PC-9 (cell line): ENCODE data around the gene FOXN3. TPM values are rescaled to one million over a fixed set of nuclear protein-coding genes. Genes with fewer than 3 reads are reported as not detected.

Source experiments
- BruUV-seq: library from RNA; stranded (reverse); fragments of 400-500 nt; replicated peaks from 2 replicates; lab custom pipeline; 2021; lab: Mats Ljungman, UMichigan
- CTCF ChIA-PET: fragments of 300-600 bp; sonication (Branson Sonifier 250); formaldehyde crosslinking; loops from one replicate; lab custom pipeline; 2022; ENCODE audit warnings: antibody characterized with exemption; lab: Charles Lee
- POLR2A ChIA-PET: fragments of 300-600 bp; sonication (Branson Sonifier 250); formaldehyde crosslinking; loops from one replicate; lab custom pipeline; 2022; ENCODE audit warnings: antibody characterized with exemption; ENCODE audit not compliant: unreplicated experiment; lab: Charles Lee
- DNase-seq, 2 experiments: peaks; one replicate each; pipeline versions ENCODE4 v3.0.0 to v3.0.0-alpha.2; 2015 to 2022; ENCODE audit warnings: mixed read lengths in 1 of 2
- H2AFZ ChIP-seq: fragments of 200-600 bp; sonication (generic); 2 replicates; pipeline ENCODE4 v1.8.1; 2017; ENCODE audit warnings: antibody characterized with exemption
- H3F3A ChIP-seq: fragments of 200-600 bp; sonication (generic); 2 replicates; pipeline ENCODE4 v1.8.1; 2017; ENCODE audit warnings: antibody characterized with exemption, mild to moderate bottlenecking, low read depth; ENCODE audit not compliant: insufficient read depth
- H3K27ac ChIP-seq: fragments of 200-600 bp; sonication (generic); 2 replicates; pipeline ENCODE4 v1.6.1; 2016; ENCODE audit warnings: mixed run types
- H3K27me3 ChIP-seq: fragments of 200-600 bp; sonication (generic); 2 replicates; pipeline ENCODE4 v1.6.1; 2016; ENCODE audit warnings: low read depth, mixed run types; ENCODE audit not compliant: insufficient read depth
- H3K36me3 ChIP-seq: fragments of 200-600 bp; sonication (generic); 2 replicates; pipeline ENCODE4 v1.6.1; 2016; ENCODE audit warnings: low read depth, mixed run types
- H3K4me1 ChIP-seq: fragments of 200-600 bp; sonication (generic); replicated peaks from 2 replicates; pipeline ENCODE4 v1.6.1; 2016; ENCODE audit warnings: mixed run types; ENCODE audit not compliant: insufficient read depth
- H3K4me2 ChIP-seq: fragments of 200-600 bp; sonication (generic); 2 replicates; pipeline ENCODE4 v1.6.1; 2017; ENCODE audit warnings: mixed run types
- H3K4me3 ChIP-seq: fragments of 200-600 bp; sonication (generic); 2 replicates; pipeline ENCODE4 v1.6.1; 2016; ENCODE audit warnings: mixed run types
- H3K79me2 ChIP-seq: fragments of 200-600 bp; sonication (generic); 2 replicates; pipeline ENCODE4 v1.6.1; 2017; ENCODE audit warnings: low read depth, mixed run types
- H3K9me2 ChIP-seq: fragments of 200-600 bp; sonication (generic); 2 replicates; pipeline ENCODE4 v1.8.1; 2017; ENCODE audit warnings: mild to moderate bottlenecking; ENCODE audit not compliant: insufficient read depth
- H3K9me3 ChIP-seq: fragments of 200-600 bp; sonication (generic); 2 replicates; pipeline ENCODE4 v1.8.1; 2016; ENCODE audit warnings: low read depth; ENCODE audit not compliant: insufficient read depth
- H4K20me1 ChIP-seq: fragments of 200-600 bp; sonication (generic); 2 replicates; pipeline ENCODE4 v1.8.1; 2017; ENCODE audit not compliant: insufficient read depth
- EZH2 ChIP-seq: fragments of 200-600 bp; sonication (generic); IDR thresholded peaks from 2 replicates; pipeline ENCODE4 v1.8.0; 2017; ENCODE audit warnings: antibody characterized with exemption, low read depth
- intact Hi-C: fragments of 100-400 bp; cut with micrococcal nuclease; formaldehyde crosslinking; loops from one replicate; pipeline ENCODE4 v1.10.0; 2022; ENCODE audit not compliant: unreplicated experiment
- total RNA-seq: library from RNA; stranded (reverse); gene quantifications from 2 replicates; pipeline ENCODE4 v1.2.3, GENCODE V29; 2021
- TF ChIP-seq, protein P1 (sequence below): fragments of 200-600 bp; sonication (generic); conservative IDR thresholded peaks from 2 replicates; pipeline ENCODE4 v1.6.1; 2017; ENCODE audit warnings: mixed run types, antibody characterized with exemption, mild to moderate bottlenecking, moderate library complexity

The FOXN3 gene
- total RNA-seq, 1 experiment from 2014 or later, result 4.2 TPM

DNA sequence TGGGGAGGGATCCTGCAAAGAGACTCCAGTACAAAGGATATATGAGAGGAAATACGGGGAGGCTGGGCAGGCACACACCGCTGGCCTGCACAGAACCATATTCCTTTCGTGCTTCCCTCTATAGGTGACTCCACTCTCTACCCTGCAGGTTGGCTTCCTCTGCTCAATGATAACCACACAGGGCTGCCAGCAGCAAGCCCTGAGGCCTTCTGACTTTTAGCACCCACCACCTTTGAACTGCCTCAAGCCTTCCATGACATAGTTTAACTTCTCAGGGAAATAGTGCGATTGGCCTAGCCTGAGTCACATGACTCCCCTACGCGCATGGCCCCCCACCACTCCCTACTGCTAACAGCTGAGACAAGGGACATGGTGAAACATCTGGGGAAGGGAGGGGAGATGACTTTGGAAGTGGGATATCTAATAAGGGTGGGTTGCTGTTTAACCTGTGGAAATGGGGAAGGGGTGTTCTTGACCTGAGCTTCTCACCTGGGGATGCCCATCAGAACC, 3.0 kb upstream of the FOXN3 start:
- TF ChIP-seq, protein P1, sequence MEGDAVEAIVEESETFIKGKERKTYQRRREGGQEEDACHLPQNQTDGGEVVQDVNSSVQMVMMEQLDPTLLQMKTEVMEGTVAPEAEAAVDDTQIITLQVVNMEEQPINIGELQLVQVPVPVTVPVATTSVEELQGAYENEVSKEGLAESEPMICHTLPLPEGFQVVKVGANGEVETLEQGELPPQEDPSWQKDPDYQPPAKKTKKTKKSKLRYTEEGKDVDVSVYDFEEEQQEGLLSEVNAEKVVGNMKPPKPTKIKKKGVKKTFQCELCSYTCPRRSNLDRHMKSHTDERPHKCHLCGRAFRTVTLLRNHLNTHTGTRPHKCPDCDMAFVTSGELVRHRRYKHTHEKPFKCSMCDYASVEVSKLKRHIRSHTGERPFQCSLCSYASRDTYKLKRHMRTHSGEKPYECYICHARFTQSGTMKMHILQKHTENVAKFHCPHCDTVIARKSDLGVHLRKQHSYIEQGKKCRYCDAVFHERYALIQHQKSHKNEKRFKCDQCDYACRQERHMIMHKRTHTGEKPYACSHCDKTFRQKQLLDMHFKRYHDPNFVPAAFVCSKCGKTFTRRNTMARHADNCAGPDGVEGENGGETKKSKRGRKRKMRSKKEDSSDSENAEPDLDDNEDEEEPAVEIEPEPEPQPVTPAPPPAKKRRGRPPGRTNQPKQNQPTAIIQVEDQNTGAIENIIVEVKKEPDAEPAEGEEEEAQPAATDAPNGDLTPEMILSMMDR, result no peak
- no peak for TF ChIP-seq EZH2

GRCh38 chr14:89418976-89419375, 1.9 kb upstream of the FOXN3 start:
- no peak overlapping the region for H3K27ac ChIP-seq
- H2AFZ ChIP-seq, result no peak overlapping the region
- ChIA-PET POLR2A (no interaction called here), CTCF (interaction anchor here (0.7 kb wide), 1 partner anchor 73 kb away, joined by 8 read pairs; no protein-coding TSS in a partner anchor)
- H4K20me1 ChIP-seq, result no peaks in the 10 kb centered on the region
- H3K9me2 ChIP-seq, result no peaks in the 10 kb centered on the region
- H3K4me3 ChIP-seq, result no peak overlapping the region
- BruUV-seq, result no TSS peak
- H3K36me3 ChIP-seq, result no peaks in the 10 kb centered on the region
- DNase-seq, result no peak
- no peaks in the 10 kb centered on the region for H3K9me3 ChIP-seq
- no peaks in the 10 kb centered on the region for H3F3A ChIP-seq
- intact Hi-C loops, result loop anchor here (2.0 kb wide), 1 partner anchor 378 kb away; no protein-coding TSS in a partner anchor
- no peaks in the 10 kb centered on the region for H3K79me2 ChIP-seq
- H3K4me1 ChIP-seq, result no peaks in the 10 kb centered on the region
- H3K4me2 ChIP-seq, result no peak overlapping the region
- H3K27me3 ChIP-seq, result 0 out of 2 replicates have a peak, but pooled peaks cover 4% of the 10 kb centered on the region
- TF ChIP-seq, protein P1, result no peak
- no peak for TF ChIP-seq EZH2

More for the DNA sequence above, 3.0 kb upstream of the FOXN3 start:
- Histone ChIP-seq H2AFZ (no peak overlapping the region), H3K27ac (no peak overlapping the region), H3K36me3 (no peaks in the 10 kb centered on the region), H3F3A (no peaks in the 10 kb centered on the region), H3K27me3 (0 out of 2 replicates have a peak, but pooled peaks cover 4% of the 10 kb centered on the region), H3K9me3 (no peaks in the 10 kb centered on the region), H3K79me2 (no peaks in the 10 kb centered on the region), H4K20me1 (no peaks in the 10 kb centered on the region), H3K9me2 (no peaks in the 10 kb centered on the region), H3K4me2 (no peak overlapping the region), H3K4me1 (no peaks in the 10 kb centered on the region), H3K4me3 (no peak overlapping the region)
- CTCF ChIA-PET, result no interaction called here
- POLR2A ChIA-PET, result no interaction called here
- intact Hi-C loops, result loop anchor here (2.0 kb wide), 1 partner anchor 379 kb away; no protein-coding TSS in a partner anchor
- BruUV-seq, result no TSS peak
- DNase-seq, result no peak

DNA sequence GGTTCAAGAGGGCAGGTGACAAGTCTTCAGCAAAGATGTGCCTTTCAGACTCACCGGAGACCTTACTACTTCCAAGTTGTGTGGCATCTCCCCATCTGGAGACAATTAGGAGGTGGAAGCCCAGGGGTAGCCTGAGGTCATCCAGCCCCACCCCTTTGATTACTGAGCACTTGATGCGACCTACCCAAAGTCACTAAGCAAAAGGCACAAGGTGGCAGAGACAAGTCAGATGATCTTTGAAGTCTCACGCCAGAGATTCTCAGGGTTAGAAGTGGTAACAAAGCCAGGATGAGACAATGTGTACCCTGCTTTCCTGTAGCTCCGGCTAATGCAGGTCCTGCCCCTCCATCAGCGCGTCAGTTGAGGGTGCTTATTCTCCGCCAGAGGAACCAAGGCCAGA, 1.4 kb upstream of the FOXN3 start:
- Histone ChIP-seq H3K27me3 (0 out of 2 replicates have a peak, but pooled peaks cover 4% of the 10 kb centered on the region), H4K20me1 (no peaks in the 10 kb centered on the region), H2AFZ (no peak overlapping the region), H3K27ac (no peak overlapping the region), H3K9me2 (no peaks in the 10 kb centered on the region), H3K4me3 (no peak overlapping the region), H3K36me3 (no peaks in the 10 kb centered on the region), H3F3A (no peaks in the 10 kb centered on the region), H3K79me2 (no peaks in the 10 kb centered on the region), H3K4me2 (no peak overlapping the region), H3K4me1 (no peaks in the 10 kb centered on the region), H3K9me3 (no peaks in the 10 kb centered on the region)
- intact Hi-C loops, result loop anchor here (2.0 kb wide), 1 partner anchor 378 kb away; no protein-coding TSS in a partner anchor
- ChIA-PET CTCF (interaction anchor here (0.7 kb wide), 1 partner anchor 73 kb away, joined by 8 read pairs; no protein-coding TSS in a partner anchor), POLR2A (no interaction called here)
- no TSS peak for BruUV-seq
- DNase-seq, result no peak
- no peak for TF ChIP-seq EZH2
- TF ChIP-seq, protein P1, result no peak
